Measurements from ENCODE around the gene CPA4.

Gene CPA4

DNA sequence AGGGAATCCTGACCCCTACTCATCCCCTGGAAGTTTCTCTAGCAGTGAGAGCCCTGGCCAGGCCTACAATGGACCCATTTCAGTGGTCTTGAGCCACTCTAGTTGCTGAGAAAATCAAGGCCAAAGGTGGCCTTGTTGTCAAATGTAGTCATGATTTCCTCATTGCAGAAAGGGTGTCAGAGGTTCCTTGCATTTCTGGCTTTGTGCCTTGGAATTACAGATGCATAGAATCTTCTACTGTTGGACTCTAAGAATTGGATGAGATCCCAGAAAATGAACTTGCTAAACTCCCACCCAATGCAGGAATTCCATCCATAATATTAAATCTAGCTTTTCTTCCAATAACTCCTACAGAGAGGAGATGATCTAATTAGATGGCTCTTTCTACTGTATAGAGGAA lies 14.1 kb upstream of the CPA4 start:
- TF ChIP-seq MYC (IDR thresholded peaks at IDR 0.05; ENCODE audit: low read depth, low read length) (no peak), POLR2A (IDR thresholded peaks at IDR 0.05; ENCODE audit: extremely low read depth, insufficient read length) (no peak)
- TF ChIP-seq, protein P1, sequence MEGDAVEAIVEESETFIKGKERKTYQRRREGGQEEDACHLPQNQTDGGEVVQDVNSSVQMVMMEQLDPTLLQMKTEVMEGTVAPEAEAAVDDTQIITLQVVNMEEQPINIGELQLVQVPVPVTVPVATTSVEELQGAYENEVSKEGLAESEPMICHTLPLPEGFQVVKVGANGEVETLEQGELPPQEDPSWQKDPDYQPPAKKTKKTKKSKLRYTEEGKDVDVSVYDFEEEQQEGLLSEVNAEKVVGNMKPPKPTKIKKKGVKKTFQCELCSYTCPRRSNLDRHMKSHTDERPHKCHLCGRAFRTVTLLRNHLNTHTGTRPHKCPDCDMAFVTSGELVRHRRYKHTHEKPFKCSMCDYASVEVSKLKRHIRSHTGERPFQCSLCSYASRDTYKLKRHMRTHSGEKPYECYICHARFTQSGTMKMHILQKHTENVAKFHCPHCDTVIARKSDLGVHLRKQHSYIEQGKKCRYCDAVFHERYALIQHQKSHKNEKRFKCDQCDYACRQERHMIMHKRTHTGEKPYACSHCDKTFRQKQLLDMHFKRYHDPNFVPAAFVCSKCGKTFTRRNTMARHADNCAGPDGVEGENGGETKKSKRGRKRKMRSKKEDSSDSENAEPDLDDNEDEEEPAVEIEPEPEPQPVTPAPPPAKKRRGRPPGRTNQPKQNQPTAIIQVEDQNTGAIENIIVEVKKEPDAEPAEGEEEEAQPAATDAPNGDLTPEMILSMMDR (IDR thresholded peaks at IDR 0.05; ENCODE audit: low read depth, low read length): no peak
- TF ChIP-seq, protein P2, sequence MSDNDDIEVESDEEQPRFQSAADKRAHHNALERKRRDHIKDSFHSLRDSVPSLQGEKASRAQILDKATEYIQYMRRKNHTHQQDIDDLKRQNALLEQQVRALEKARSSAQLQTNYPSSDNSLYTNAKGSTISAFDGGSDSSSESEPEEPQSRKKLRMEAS (IDR thresholded peaks at IDR 0.05; ENCODE audit: low read depth, low read length): no peak
- no peak for DNase-seq (ENCODE audit: low read depth)
- no peak overlapping the region for H3K4me3 ChIP-seq (ENCODE audit: low read depth, low read length)

DNA sequence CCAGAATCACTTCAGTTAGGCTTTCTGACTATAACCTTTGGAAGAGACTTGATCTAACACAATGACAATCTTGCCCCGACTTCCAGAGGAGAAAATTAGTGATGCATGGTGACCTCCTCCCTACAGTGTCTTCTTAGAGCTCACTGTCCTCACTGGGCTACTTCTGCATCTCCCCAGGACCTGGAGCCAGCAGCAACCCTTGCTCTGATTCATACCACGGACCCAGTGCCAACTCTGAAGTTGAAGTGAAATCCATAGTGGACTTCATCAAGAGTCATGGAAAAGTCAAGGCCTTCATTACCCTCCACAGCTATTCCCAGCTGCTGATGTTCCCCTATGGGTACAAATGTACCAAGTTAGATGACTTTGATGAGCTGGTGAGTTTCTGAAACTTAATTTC lies 13.7 kb upstream of the CPA4 start:
- TF ChIP-seq MYC (IDR thresholded peaks at IDR 0.05; ENCODE audit: low read depth, low read length): no peak
- TF ChIP-seq, protein P1 (IDR thresholded peaks at IDR 0.05; ENCODE audit: low read depth, low read length): no peak
- no peak for TF ChIP-seq POLR2A (IDR thresholded peaks at IDR 0.05; ENCODE audit: extremely low read depth, insufficient read length)
- TF ChIP-seq, protein P2 (IDR thresholded peaks at IDR 0.05; ENCODE audit: low read depth, low read length): no peak
- H3K4me3 ChIP-seq (ENCODE audit: low read depth, low read length): no peak overlapping the region
- no peak for DNase-seq (ENCODE audit: low read depth)

DNA sequence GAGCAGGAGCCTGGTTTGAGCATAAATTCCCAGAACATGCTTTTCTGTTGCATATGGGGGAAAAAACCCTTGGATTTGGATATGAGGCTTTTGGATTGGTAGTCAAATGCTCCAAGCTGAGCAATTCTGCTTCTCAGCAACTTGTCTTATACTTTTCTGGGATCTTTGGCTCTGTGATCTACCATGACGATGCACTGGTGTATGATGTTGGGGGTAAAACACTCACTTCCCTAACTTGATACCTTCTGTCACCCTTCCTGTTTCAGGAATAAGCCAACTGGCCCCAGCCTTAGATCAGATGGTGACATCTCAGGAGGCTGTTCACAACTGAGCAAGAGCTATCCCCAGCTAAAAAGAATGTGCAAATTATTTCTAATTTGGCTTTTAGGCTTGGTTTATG lies 13.1 kb upstream of the CPA4 start:
- no peak for DNase-seq (ENCODE audit: low read depth)
- TF ChIP-seq, protein P1 (IDR thresholded peaks at IDR 0.05; ENCODE audit: low read depth, low read length): no peak
- H3K4me3 ChIP-seq (ENCODE audit: low read depth, low read length): no peak overlapping the region

DNA sequence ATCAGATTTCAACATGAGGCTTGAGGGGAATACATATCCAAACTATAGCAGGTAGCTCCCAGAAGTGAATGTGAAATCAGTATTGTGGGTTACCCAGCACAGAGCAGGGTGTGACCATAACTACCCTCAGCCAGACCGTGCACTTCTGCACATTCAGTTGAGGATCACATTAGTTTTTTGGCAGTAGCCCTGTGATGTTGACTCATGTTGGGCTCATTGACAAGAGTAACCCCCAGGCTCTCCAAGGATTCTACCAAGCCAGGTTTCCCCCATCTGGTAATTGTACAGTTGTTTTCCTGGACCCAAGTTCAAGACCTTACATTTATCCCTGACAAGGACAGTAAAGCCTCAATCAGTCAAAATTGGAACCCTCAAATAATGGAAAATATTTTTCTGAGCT lies 11.7 kb upstream of the CPA4 start:
- H3K4me3 ChIP-seq (ENCODE audit: low read depth, low read length): no peak overlapping the region
- no peak for TF ChIP-seq MYC (IDR thresholded peaks at IDR 0.05; ENCODE audit: low read depth, low read length)
- no peak for TF ChIP-seq POLR2A (IDR thresholded peaks at IDR 0.05; ENCODE audit: extremely low read depth, insufficient read length)
- TF ChIP-seq, protein P2 (IDR thresholded peaks at IDR 0.05; ENCODE audit: low read depth, low read length): no peak
- TF ChIP-seq, protein P1 (IDR thresholded peaks at IDR 0.05; ENCODE audit: low read depth, low read length): no peak
- DNase-seq (ENCODE audit: low read depth): no peak

DNA sequence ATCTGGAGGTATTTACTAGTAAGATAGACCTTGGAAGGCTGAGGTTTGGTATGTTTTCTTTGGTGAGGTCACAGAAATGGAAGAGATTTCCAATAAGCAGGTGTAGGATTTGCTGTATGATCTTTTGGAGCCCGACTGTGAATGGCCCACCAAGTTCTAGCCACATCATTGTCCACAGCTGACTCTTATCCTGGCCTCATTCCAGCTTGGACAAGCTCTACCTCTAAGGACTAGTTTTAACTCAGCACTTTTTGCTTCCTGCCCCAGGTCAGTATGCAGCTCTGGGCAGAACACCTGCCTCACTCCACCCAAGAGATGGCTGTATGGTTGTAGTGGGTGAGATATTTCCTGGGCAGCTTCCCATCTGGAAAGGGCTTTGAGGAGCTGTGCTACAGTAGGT lies 6.1 kb upstream of the CPA4 start:
- TF ChIP-seq POLR2A (IDR thresholded peaks at IDR 0.05; ENCODE audit: extremely low read depth, insufficient read length): no peak
- TF ChIP-seq, protein P1 (IDR thresholded peaks at IDR 0.05; ENCODE audit: low read depth, low read length): no peak
- no peak for TF ChIP-seq MYC (IDR thresholded peaks at IDR 0.05; ENCODE audit: low read depth, low read length)
- TF ChIP-seq, protein P2 (IDR thresholded peaks at IDR 0.05; ENCODE audit: low read depth, low read length): no peak
- no peak for DNase-seq (ENCODE audit: low read depth)
- H3K4me3 ChIP-seq (ENCODE audit: low read depth, low read length): no peak overlapping the region

DNA sequence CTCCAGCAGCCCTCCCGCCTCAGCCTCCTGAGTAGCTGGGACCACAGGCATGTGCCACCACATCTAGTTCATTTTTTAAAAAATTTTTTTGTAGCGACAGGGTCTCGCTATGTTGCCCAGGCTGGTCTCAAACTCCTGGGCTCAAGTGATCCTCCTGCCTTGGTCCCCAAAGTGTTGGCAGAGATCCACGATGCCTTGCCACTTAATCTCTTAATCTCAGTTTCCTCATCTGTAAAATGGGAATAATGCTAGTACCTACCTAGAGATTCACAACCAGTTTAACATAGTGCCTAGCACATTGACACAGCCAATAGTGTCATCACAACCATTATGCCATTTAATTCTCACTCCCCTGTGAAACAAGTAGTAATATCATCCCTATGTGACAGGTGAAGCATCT lies 4.8 kb upstream of the CPA4 start:
- DNase-seq (ENCODE audit: low read depth): no peak
- TF ChIP-seq MYC (IDR thresholded peaks at IDR 0.05; ENCODE audit: low read depth, low read length): no peak
- TF ChIP-seq, protein P2 (IDR thresholded peaks at IDR 0.05; ENCODE audit: low read depth, low read length): no peak
- TF ChIP-seq POLR2A (IDR thresholded peaks at IDR 0.05; ENCODE audit: extremely low read depth, insufficient read length): no peak
- TF ChIP-seq, protein P1 (IDR thresholded peaks at IDR 0.05; ENCODE audit: low read depth, low read length): no peak
- no peak overlapping the region for H3K4me3 ChIP-seq (ENCODE audit: low read depth, low read length)
